SK-N-SH treated with all-trans-retinoic acid at 6 μM for 48 hours (cell line): Measurements from ENCODE around the gene CDC14B.

Experiments
- ATAC-seq: fragments of 200-7000 bp; cut with Tn5 transposase; 3 replicates; pipeline ENCODE4 v1.9.1; 2020; ENCODE audit warnings: mild to moderate bottlenecking, moderate library complexity
- ARNTL ChIP-seq: fragments of 450-650 bp; formaldehyde crosslinking; IDR thresholded peaks from 2 replicates; pipeline ENCODE4 v1.5.0; 2020; ENCODE audit warnings: low read depth, mild to moderate bottlenecking, moderate library complexity, borderline replicate concordance
- BACH2 ChIP-seq: fragments of 250-450 bp; sonication (Bioruptor Pico); IDR thresholded peaks from 2 replicates; pipeline ENCODE4 v1.9.0; 2021; ENCODE audit warnings: mild to moderate bottlenecking, borderline replicate concordance
- CSDC2 ChIP-seq: fragments of 250-450 bp; sonication (Bioruptor Pico); IDR thresholded peaks from 2 replicates; pipeline ENCODE4 v1.5.0; 2020; ENCODE audit warnings: mild to moderate bottlenecking, moderate library complexity
- GLIS3 ChIP-seq: fragments of 250-450 bp; sonication (Bioruptor Pico); IDR thresholded peaks from 2 replicates; pipeline ENCODE4 v1.5.0; 2020; ENCODE audit warnings: mild to moderate bottlenecking, moderate library complexity
- ISL1 ChIP-seq: fragments of 250-450 bp; sonication (Bioruptor Pico); IDR thresholded peaks from 2 replicates; pipeline ENCODE4 v2.1.2; 2022; ENCODE audit warnings: mild to moderate bottlenecking, moderate library complexity
- OSR1 ChIP-seq: fragments of 250-450 bp; sonication (Bioruptor Pico); IDR thresholded peaks from 2 replicates; pipeline ENCODE4 v1.8.0; 2022; ENCODE audit warnings: moderate library complexity, mild to moderate bottlenecking, inconsistent platforms
- PPARA ChIP-seq: fragments of 250-450 bp; sonication (Bioruptor Pico); IDR thresholded peaks from 2 replicates; pipeline ENCODE4 v1.5.0; 2020; ENCODE audit warnings: mild to moderate bottlenecking, borderline replicate concordance
- RARB ChIP-seq: fragments of 250-450 bp; sonication (Bioruptor Pico); IDR thresholded peaks from 2 replicates; pipeline ENCODE4 v1.8.0; 2021; ENCODE audit warnings: mild to moderate bottlenecking, moderate library complexity
- SNAI2 ChIP-seq: fragments of 250-450 bp; sonication (Bioruptor Pico); IDR thresholded peaks from 2 replicates; pipeline ENCODE4 v1.5.0; 2020; ENCODE audit warnings: mild to moderate bottlenecking, moderate library complexity
- TCF4 ChIP-seq: fragments of 250-450 bp; sonication (Bioruptor Pico); IDR thresholded peaks from 2 replicates; pipeline ENCODE4 v1.8.0; 2021; ENCODE audit warnings: mild to moderate bottlenecking, moderate library complexity, borderline replicate concordance
- ZC3H10 ChIP-seq: fragments of 250-450 bp; sonication (Bioruptor Pico); IDR thresholded peaks from 2 replicates; pipeline ENCODE4 v1.5.1; 2021; ENCODE audit warnings: mild to moderate bottlenecking, moderate library complexity
- ZFP30 ChIP-seq: fragments of 450-650 bp; formaldehyde crosslinking; IDR thresholded peaks from 2 replicates; pipeline ENCODE4 v1.5.0; 2022; ENCODE audit warnings: mild to moderate bottlenecking, moderate library complexity
- ZNF565 ChIP-seq: fragments of 450-650 bp; formaldehyde crosslinking; conservative IDR thresholded peaks from 2 replicates; pipeline ENCODE4 v1.5.0; 2020; ENCODE audit warnings: low read depth, mild to moderate bottlenecking, moderate library complexity
- ZNF70 ChIP-seq: fragments of 450-650 bp; formaldehyde crosslinking; IDR thresholded peaks from 2 replicates; pipeline ENCODE4 v1.5.0; 2020; ENCODE audit warnings: mild to moderate bottlenecking, moderate library complexity
- ZNF8 ChIP-seq: fragments of 450-650 bp; formaldehyde crosslinking; IDR thresholded peaks from 2 replicates; pipeline ENCODE4 v1.5.0; 2020; ENCODE audit warnings: mild to moderate bottlenecking, moderate library complexity
- TF ChIP-seq, protein P1 (sequence below): fragments of 250-450 bp; sonication (Bioruptor Pico); IDR thresholded peaks from 2 replicates; pipeline ENCODE4 v1.8.0; 2021; ENCODE audit warnings: low read depth, mild to moderate bottlenecking, moderate library complexity, borderline replicate concordance
- TF ChIP-seq, protein P2 (sequence below): fragments of 250-450 bp; sonication (Bioruptor Pico); IDR thresholded peaks from 2 replicates; pipeline ENCODE4 v1.5.1; 2021; ENCODE audit warnings: mild to moderate bottlenecking, moderate library complexity
- TF ChIP-seq, protein P3 (sequence below): fragments of 250-450 bp; sonication (Bioruptor Pico); IDR thresholded peaks from 2 replicates; pipeline ENCODE4 v1.5.1; 2020; ENCODE audit warnings: low read depth, mild to moderate bottlenecking, moderate library complexity
- TF ChIP-seq, protein P4 (sequence below): fragments of 250-450 bp; sonication (Bioruptor Pico); IDR thresholded peaks from 2 replicates; pipeline ENCODE4 v1.8.0; 2020; ENCODE audit warnings: mild to moderate bottlenecking, moderate library complexity, borderline replicate concordance

Gene CDC14B

DNA sequence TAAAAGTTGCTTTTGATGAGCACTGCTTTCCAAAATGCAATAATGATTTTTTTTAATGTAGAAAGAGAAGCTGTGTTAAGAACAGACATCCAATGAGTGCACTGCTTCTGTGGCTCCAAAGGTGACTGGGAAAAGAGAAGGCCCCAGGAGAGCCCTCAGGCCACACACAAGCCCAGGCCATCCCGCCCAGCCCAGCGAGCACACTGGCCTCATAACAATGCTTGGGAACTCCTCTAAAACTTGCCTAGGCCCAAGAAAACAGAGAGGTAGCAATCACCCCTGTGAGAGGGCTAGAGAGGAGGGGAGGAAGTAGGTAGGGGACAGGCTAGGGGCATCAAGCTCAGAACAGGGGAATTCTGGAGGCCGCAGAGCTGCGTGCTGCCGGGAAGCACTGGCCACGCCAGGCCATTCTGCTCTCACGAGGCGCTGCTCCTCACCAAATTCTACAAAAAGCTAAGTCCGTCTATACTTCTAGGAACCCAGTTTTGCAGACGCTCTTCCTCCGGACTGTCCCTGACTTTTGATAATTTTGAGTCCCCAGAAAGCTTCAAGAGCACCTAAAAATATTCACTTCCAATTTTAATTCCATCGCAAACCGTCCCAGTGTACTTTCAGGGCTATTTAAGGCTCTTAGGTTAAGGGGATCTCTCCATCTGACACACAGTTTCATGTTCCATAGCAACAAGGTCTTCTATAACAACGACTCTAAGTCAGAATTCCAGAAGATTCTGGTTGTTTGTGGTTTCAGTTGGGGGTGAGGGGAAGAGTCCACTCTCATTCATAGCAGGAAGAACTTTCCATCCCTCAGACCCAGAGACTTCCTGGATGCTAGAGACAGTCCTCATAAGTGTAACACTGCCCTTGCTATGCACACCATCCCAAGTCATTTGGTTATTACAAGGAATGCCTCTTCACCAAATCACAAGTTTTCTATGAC is 118.7 kb downstream of the CDC14B start (continued):
- TF ChIP-seq, protein P1, sequence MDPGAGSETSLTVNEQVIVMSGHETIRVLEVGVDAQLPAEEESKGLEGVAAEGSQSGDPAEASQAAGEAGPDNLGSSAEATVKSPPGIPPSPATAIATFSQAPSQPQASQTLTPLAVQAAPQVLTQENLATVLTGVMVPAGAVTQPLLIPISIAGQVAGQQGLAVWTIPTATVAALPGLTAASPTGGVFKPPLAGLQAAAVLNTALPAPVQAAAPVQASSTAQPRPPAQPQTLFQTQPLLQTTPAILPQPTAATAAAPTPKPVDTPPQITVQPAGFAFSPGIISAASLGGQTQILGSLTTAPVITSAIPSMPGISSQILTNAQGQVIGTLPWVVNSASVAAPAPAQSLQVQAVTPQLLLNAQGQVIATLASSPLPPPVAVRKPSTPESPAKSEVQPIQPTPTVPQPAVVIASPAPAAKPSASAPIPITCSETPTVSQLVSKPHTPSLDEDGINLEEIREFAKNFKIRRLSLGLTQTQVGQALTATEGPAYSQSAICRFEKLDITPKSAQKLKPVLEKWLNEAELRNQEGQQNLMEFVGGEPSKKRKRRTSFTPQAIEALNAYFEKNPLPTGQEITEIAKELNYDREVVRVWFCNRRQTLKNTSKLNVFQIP, result no peak
- TF ChIP-seq, protein P2, sequence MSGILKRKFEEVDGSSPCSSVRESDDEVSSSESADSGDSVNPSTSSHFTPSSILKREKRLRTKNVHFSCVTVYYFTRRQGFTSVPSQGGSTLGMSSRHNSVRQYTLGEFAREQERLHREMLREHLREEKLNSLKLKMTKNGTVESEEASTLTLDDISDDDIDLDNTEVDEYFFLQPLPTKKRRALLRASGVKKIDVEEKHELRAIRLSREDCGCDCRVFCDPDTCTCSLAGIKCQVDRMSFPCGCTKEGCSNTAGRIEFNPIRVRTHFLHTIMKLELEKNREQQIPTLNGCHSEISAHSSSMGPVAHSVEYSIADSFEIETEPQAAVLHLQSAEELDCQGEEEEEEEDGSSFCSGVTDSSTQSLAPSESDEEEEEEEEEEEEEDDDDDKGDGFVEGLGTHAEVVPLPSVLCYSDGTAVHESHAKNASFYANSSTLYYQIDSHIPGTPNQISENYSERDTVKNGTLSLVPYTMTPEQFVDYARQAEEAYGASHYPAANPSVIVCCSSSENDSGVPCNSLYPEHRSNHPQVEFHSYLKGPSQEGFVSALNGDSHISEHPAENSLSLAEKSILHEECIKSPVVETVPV (CRISPR knock-in tag), result no peak
- no peak for TF ChIP-seq ZFP30

DNA sequence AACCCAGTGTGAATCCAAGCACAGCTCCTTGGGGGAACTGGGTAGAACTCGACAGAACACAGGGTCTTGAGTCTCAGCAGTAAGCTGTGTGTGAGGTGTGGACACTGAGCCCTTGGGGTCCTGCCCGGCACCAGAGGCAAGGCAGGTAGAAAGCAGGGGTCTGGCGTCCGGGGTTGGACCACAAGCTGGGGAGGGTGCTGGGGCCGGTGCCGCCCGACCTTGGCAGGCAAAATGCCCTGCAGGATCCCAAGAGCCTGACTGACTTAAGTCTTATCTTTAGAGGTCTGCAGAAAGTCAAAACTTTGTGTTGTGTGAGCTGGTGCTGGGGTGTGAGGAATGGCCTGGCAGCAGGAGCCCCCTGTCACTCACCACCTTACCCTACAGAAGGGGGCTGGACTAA is 120.4 kb downstream of the CDC14B start:
- no peak for TF ChIP-seq RARB (CRISPR knock-in tag)
- TF ChIP-seq ZNF70 (CRISPR knock-in tag), result no peak
- ATAC-seq, result no peak

DNA sequence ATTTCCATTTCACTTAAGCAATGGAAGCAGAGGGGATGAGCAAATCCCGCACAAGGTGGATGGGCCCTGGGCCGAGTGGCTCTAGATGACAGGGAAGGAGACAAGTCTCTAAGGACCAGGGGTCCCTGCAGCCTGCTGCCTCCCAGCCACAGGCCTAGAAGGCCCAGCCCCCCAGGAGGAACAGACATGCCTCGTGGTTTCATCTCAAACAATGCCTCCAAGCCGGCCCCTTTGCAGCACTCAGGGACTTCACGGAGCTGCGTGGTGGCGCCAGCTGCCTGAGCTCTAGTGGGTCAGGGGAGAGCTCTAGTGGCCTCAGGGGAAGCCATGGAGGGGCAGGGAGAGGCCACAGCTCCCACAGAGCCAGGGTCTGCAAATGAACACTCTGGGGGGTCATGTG is 120.8 kb downstream of the CDC14B start:
- ATAC-seq, result no peak
- TF ChIP-seq PPARA (CRISPR knock-in tag), result no peak
- no peak for TF ChIP-seq SNAI2 (CRISPR knock-in tag)
- no peak for TF ChIP-seq ZNF565 (CRISPR knock-in tag)
- no peak for TF ChIP-seq ZNF70 (CRISPR knock-in tag)
- no peak for TF ChIP-seq ISL1
- TF ChIP-seq, protein P3, sequence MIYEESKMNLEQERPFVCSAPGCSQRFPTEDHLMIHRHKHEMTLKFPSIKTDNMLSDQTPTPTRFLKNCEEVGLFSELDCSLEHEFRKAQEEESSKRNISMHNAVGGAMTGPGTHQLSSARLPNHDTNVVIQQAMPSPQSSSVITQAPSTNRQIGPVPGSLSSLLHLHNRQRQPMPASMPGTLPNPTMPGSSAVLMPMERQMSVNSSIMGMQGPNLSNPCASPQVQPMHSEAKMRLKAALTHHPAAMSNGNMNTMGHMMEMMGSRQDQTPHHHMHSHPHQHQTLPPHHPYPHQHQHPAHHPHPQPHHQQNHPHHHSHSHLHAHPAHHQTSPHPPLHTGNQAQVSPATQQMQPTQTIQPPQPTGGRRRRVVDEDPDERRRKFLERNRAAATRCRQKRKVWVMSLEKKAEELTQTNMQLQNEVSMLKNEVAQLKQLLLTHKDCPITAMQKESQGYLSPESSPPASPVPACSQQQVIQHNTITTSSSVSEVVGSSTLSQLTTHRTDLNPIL, result no peak
- TF ChIP-seq, protein P4, sequence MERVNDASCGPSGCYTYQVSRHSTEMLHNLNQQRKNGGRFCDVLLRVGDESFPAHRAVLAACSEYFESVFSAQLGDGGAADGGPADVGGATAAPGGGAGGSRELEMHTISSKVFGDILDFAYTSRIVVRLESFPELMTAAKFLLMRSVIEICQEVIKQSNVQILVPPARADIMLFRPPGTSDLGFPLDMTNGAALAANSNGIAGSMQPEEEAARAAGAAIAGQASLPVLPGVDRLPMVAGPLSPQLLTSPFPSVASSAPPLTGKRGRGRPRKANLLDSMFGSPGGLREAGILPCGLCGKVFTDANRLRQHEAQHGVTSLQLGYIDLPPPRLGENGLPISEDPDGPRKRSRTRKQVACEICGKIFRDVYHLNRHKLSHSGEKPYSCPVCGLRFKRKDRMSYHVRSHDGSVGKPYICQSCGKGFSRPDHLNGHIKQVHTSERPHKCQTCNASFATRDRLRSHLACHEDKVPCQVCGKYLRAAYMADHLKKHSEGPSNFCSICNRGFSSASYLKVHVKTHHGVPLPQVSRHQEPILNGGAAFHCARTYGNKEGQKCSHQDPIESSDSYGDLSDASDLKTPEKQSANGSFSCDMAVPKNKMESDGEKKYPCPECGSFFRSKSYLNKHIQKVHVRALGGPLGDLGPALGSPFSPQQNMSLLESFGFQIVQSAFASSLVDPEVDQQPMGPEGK (CRISPR knock-in tag), result no peak
- TF ChIP-seq, protein P2 (CRISPR knock-in tag), result no peak
- TF ChIP-seq ARNTL (CRISPR knock-in tag), result no peak
- TF ChIP-seq, protein P1, result no peak
- no peak for TF ChIP-seq RARB (CRISPR knock-in tag)
- TF ChIP-seq OSR1 (CRISPR knock-in tag), result no peak
- TF ChIP-seq BACH2 (CRISPR knock-in tag), result no peak
- TF ChIP-seq ZC3H10 (CRISPR knock-in tag), result no peak
- no peak for TF ChIP-seq TCF4
- TF ChIP-seq GLIS3 (CRISPR knock-in tag), result no peak

DNA sequence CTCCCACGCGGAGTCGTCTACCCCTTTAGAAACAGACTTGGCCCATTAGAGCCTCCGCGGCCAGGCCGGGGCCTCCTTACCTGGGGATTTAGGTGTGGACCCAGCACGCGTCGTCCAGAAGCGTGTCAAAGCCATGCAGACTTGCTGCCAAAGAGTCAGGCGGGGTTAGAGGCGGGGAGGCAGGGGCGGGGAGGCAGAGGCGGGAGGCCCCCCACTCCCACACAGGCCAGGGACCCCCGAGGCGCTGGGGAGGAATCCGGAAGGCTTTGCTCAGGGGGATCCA is 122.6 kb downstream of the CDC14B start:
- ATAC-seq, result no peak
- no peak for TF ChIP-seq CSDC2 (CRISPR knock-in tag)
- TF ChIP-seq, protein P2 (CRISPR knock-in tag), result no peak
- TF ChIP-seq ZNF8, result no peak
